IMR-90 (cell line): ENCODE data around the gene DERA. TPM values are rescaled to one million over a fixed set of nuclear protein-coding genes. Genes with fewer than 3 reads are reported as not detected.

Source experiments
- ATAC-seq: fragments of 200-7000 bp; cut with Tn5 transposase; 2 replicates; pipeline ENCODE4 v1.9.1; 2020; ENCODE audit warnings: low read depth, mild to moderate bottlenecking, moderate library complexity
- BruUV-seq: library from RNA; stranded (reverse); fragments of 400-500 nt; replicated peaks from 2 replicates; lab custom pipeline; 2021; lab: Mats Ljungman, UMichigan
- CTCF ChIA-PET: fragments of 300-600 bp; formaldehyde crosslinking; extraction: SDS; loops from one replicate; lab custom pipeline; 2021; ENCODE audit warnings: antibody characterized with exemption; lab: Yijun Ruan, JAX
- POLR2A ChIA-PET: fragments of 300-600 bp; sonication (Branson Sonifier 250); formaldehyde crosslinking; loops from one replicate; lab custom pipeline; 2022; ENCODE audit warnings: antibody characterized with exemption; ENCODE audit not compliant: unreplicated experiment; lab: Charles Lee
- DNase-seq: peaks from one replicate; pipeline ENCODE4 v3.0.0; 2013
- H2AFZ ChIP-seq: replicated peaks from 2 replicates; pipeline ENCODE3; 2013; ENCODE audit warnings: low read length, mild to moderate bottlenecking; ENCODE audit not compliant: poor library complexity
- H2AK5ac ChIP-seq: 2 replicates; pipeline ENCODE4 v1.6.1; 2013; ENCODE audit warnings: low read depth, low read length, inconsistent platforms
- H2AK9ac ChIP-seq: replicated peaks from 2 replicates; pipeline ENCODE3; 2013; ENCODE audit warnings: mild to moderate bottlenecking, low read depth, low read length, moderate library complexity; ENCODE audit not compliant: poor library complexity
- H2BK120ac ChIP-seq: 2 replicates; pipeline ENCODE4 v1.6.1; 2013; ENCODE audit warnings: low read depth, low read length, inconsistent platforms
- H2BK15ac ChIP-seq: 3 replicates; pipeline ENCODE4 v1.6.1; 2013; ENCODE audit warnings: low read depth, low read length, inconsistent platforms
- H2BK20ac ChIP-seq: 2 replicates; pipeline ENCODE4 v1.6.1; 2013; ENCODE audit warnings: low read depth, mild to moderate bottlenecking, inconsistent platforms, low read length, moderate library complexity
- H2BK5ac ChIP-seq: 2 replicates; pipeline ENCODE4 v1.6.1; 2013; ENCODE audit warnings: mild to moderate bottlenecking, low read depth, low read length, inconsistent platforms; ENCODE audit not compliant: poor library complexity, severe bottlenecking
- H3K14ac ChIP-seq: replicated peaks from 2 replicates; pipeline ENCODE4 v1.6.1; 2013; ENCODE audit warnings: low read depth, low read length, inconsistent platforms
- H3K18ac ChIP-seq: 2 replicates; pipeline ENCODE4 v1.6.1; 2013; ENCODE audit warnings: low read depth, low read length, control low read depth
- H3K23ac ChIP-seq: 2 replicates; pipeline ENCODE4 v1.6.1; 2013; ENCODE audit warnings: low read depth, low read length, inconsistent platforms
- H3K27ac ChIP-seq: 2 replicates; pipeline ENCODE4 v1.5.1; 2013; ENCODE audit warnings: mild to moderate bottlenecking, control low read depth, low read length; ENCODE audit not compliant: insufficient read depth
- H3K27me3 ChIP-seq: 2 replicates; pipeline ENCODE4 v1.6.1; 2013; ENCODE audit warnings: low read length; ENCODE audit not compliant: control insufficient read depth, insufficient read depth
- H3K36me3 ChIP-seq: 2 replicates; pipeline ENCODE4 v1.6.1; 2013; ENCODE audit warnings: low read length, mixed read lengths; ENCODE audit not compliant: control insufficient read depth, insufficient read depth
- H3K4ac ChIP-seq: 2 replicates; pipeline ENCODE4 v1.6.1; 2013; ENCODE audit warnings: low read depth, low read length, inconsistent platforms
- H3K4me1 ChIP-seq: 2 replicates; pipeline ENCODE4 v1.6.1; 2013; ENCODE audit warnings: low read length, mixed read lengths; ENCODE audit not compliant: control insufficient read depth, insufficient read depth
- H3K4me2 ChIP-seq: 2 replicates; pipeline ENCODE4 v1.6.1; 2013; ENCODE audit warnings: low read depth, mild to moderate bottlenecking, control low read depth, low read length, moderate library complexity
- H3K4me3 ChIP-seq: 2 replicates; pipeline ENCODE4 v1.5.1; 2013; ENCODE audit warnings: low read depth, mild to moderate bottlenecking, control low read depth, low read length, moderate library complexity; ENCODE audit not compliant: insufficient read depth
- H3K56ac ChIP-seq: 2 replicates; pipeline ENCODE4 v1.6.1; 2013; ENCODE audit warnings: low read length, inconsistent platforms; ENCODE audit not compliant: insufficient read depth; ENCODE audit errors: extremely low read depth
- H3K79me1 ChIP-seq, 2 experiments: 2 replicates each; pipeline ENCODE4 v1.6.1; 2013; ENCODE audit warnings: low read length in 2 of 2, inconsistent platforms in 1 of 2, low read depth in 1 of 2
- H3K9ac ChIP-seq: 2 replicates; pipeline ENCODE4 v1.6.1; 2013; ENCODE audit warnings: low read depth, low read length, control low read depth
- H3K9me1 ChIP-seq: 2 replicates; pipeline ENCODE4 v1.6.1; 2013; ENCODE audit warnings: low read length, inconsistent platforms; ENCODE audit not compliant: insufficient read depth
- H3K9me3 ChIP-seq: 2 replicates; pipeline ENCODE4 v1.6.1; 2013; ENCODE audit warnings: low read length; ENCODE audit not compliant: control insufficient read depth, insufficient read depth
- H4K20me1 ChIP-seq: 2 replicates; pipeline ENCODE4 v1.6.1; 2013; ENCODE audit warnings: low read length, inconsistent platforms; ENCODE audit not compliant: insufficient read depth
- H4K5ac ChIP-seq: 2 replicates; pipeline ENCODE4 v1.6.1; 2013; ENCODE audit warnings: mild to moderate bottlenecking, low read depth, low read length, control low read depth
- H4K8ac ChIP-seq, 2 experiments: 2 replicates each; pipeline ENCODE4 v1.6.1; 2013; ENCODE audit warnings: low read depth in 2 of 2, low read length in 2 of 2, control low read depth in 1 of 2, inconsistent platforms in 1 of 2
- H4K91ac ChIP-seq: 2 replicates; pipeline ENCODE4 v1.6.1; 2013; ENCODE audit warnings: low read depth, low read length, inconsistent platforms; ENCODE audit not compliant: insufficient read depth
- CEBPB ChIP-seq: IDR thresholded peaks from 2 replicates; pipeline ENCODE4 v1.6.1; 2012; ENCODE audit warnings: low read depth, low read length, improper control_type of control experiment
- CHD1 ChIP-seq: IDR thresholded peaks from 2 replicates; pipeline ENCODE4 v1.6.1; 2012; ENCODE audit warnings: low read depth, low read length, improper control_type of control experiment
- CTCF ChIP-seq: conservative IDR thresholded peaks from 2 replicates; pipeline ENCODE4 v1.5.1; 2012; ENCODE audit warnings: mild to moderate bottlenecking, low read depth, low read length, improper control_type of control experiment
- FOS ChIP-seq: fragments of 150-350 bp; IDR thresholded peaks from 2 replicates; pipeline ENCODE4 v1.6.1; 2016; ENCODE audit warnings: low read depth, low read length
- MAFK ChIP-seq: IDR thresholded peaks from 2 replicates; pipeline ENCODE4 v1.6.1; 2012; ENCODE audit warnings: low read depth, low read length, improper control_type of control experiment
- POLR2A ChIP-seq: IDR thresholded peaks from 2 replicates; pipeline ENCODE4 v1.6.1; 2012; ENCODE audit warnings: mild to moderate bottlenecking, low read depth, low read length
- WGBS, 2 experiments: methylation state at CpG; one replicate each; pipeline versions ENCODE4 v1.1.5 to v1.1.7; 2013; ENCODE audit warnings: missing lambda C conversion rate in 2 of 2; ENCODE audit not compliant: insufficient read length in 1 of 2; ENCODE audit errors: extremely low coverage in 2 of 2; 5-methylcytosine and 5-hydroxymethylcytosine counted together
- dilution Hi-C: fragments of 300-500 bp; cut with HindIII; formaldehyde crosslinking; loops from one replicate; pipeline ENCODE4 v1.14.3; 2018; ENCODE audit warnings: low sequenced_read_pairs; ENCODE audit not compliant: unreplicated experiment
- in situ Hi-C: fragments of 300-500 bp; cut with MboI; formaldehyde crosslinking; loops from 3 replicates; pipeline ENCODE4 v1.14.3; 2019; ENCODE audit warnings: low sequenced_read_pairs, inconsistent platforms, mixed read lengths
- intact Hi-C: fragments of 100-400 bp; cut with micrococcal nuclease; formaldehyde crosslinking; loops from 2 replicates; pipeline ENCODE4 v1.10.0; 2022
- polyA plus RNA-seq, 3 experiments: library from polyadenylated mRNA; depleted of rRNA; stranded (reverse); fragments of >200 nt; gene quantifications; 2 replicates each; pipeline ENCODE4 v1.2.3, GENCODE V29; 2012; ENCODE audit warnings: low replicate concordance in 1 of 3
- total RNA-seq: library from RNA; depleted of rRNA; stranded (reverse); fragments of >200 nt; gene quantifications from 2 replicates; pipeline ENCODE4 v1.2.3, GENCODE V29; 2012

DERA gene
- total and polyA plus RNA-seq, 2 of the 4 experiments (the other 2 are of a cell fraction): 28.1 to 58.6 TPM

- H3K56ac ChIP-seq: no peak overlapping the region
- no peaks in the 10 kb centered on the region; the same call in 1 of the 2 replicates for H3K9me1 ChIP-seq
- ATAC-seq: no peak
- no peak overlapping the region for H2BK20ac ChIP-seq
- no peaks in the 10 kb centered on the region for H3K27me3 ChIP-seq
- BruUV-seq: no TSS peak
- H3K4me3 ChIP-seq: no peak overlapping the region
- no peak overlapping the region for H3K4me2 ChIP-seq
- no peak overlapping the region for H2AK5ac ChIP-seq
- no peak overlapping the region for H3K27ac ChIP-seq
- H4K5ac ChIP-seq: no peak overlapping the region
- no peaks in the 10 kb centered on the region for H3K9me3 ChIP-seq
- no CpG with 5 or more reads among the region's 3 CpGs for WGBS, 2 experiments
- H3K79me1 ChIP-seq: no peaks in the 10 kb centered on the region
- H2AFZ ChIP-seq: no peak overlapping the region
- H3K23ac ChIP-seq: no peak overlapping the region
- H2AK9ac ChIP-seq: no peak overlapping the region
- no peak for DNase-seq
- no peak overlapping the region for H3K14ac ChIP-seq
- no peak overlapping the region for H2BK120ac ChIP-seq
- ChIA-PET POLR2A (no interaction called here), CTCF (interaction anchor here (0.5 kb wide), 1 partner anchor 18 kb away, joined by 3 read pairs; no protein-coding TSS in a partner anchor)
- no peak overlapping the region for H4K91ac ChIP-seq
- no peak for TF ChIP-seq MAFK
- TF ChIP-seq FOS: no peak
- TF ChIP-seq POLR2A: no peak
- TF ChIP-seq CEBPB: no peak
- TF ChIP-seq CHD1: no peak
- TF ChIP-seq CTCF: no peak
- no peaks in the 10 kb centered on the region for H3K4me1 ChIP-seq
- H2BK15ac ChIP-seq: no peak overlapping the region
- H3K4ac ChIP-seq: no peak overlapping the region
- H4K20me1 ChIP-seq: no peaks in the 10 kb centered on the region
- dilution Hi-C loops: no loop called here
- intact Hi-C loops: no loop called here
- peaks cover 2% of the 10 kb centered on the region for H3K36me3 ChIP-seq
- H4K8ac ChIP-seq: no peak overlapping the region
- no peak overlapping the region for H3K9ac ChIP-seq
- H3K18ac ChIP-seq: no peak overlapping the region
- in situ Hi-C loops: no loop called here
- H2BK5ac ChIP-seq: no peak overlapping the region
These were observed 124.9 kb downstream of the DERA start for GRCh38 chr12:16036073-16036472.
